Psoas muscle (tissue), 8 donors: ENCODE measurements around the gene IQSEC1. TPM values are rescaled to one million over a fixed set of nuclear protein-coding genes. Genes with fewer than 3 reads are reported as not detected.

ENCODE experiments used
- ATAC-seq, 4 donors: fragments of 200-7000 bp; cut with Tn5 transposase; one replicate each; pipeline ENCODE4 v1.9.1; 2020; ENCODE audit warnings: moderate library complexity in 3 of 4, mild to moderate bottlenecking in 2 of 4
- DNase-seq, 2 donors: peaks; one replicate each; pipeline ENCODE4 v3.0.0-alpha.2; 2020
- H3K27ac ChIP-seq: fragments of 200-600 bp; one replicate; pipeline ENCODE4 v1.8.0; 2022
- H3K27me3 ChIP-seq, 3 donors: fragments of 200-600 bp in 1 of 3; one replicate each; pipeline versions ENCODE4 v1.6.1 to v1.8.0; 2013 to 2022; ENCODE audit warnings: low read length in 2 of 3, mild to moderate bottlenecking in 2 of 3, moderate library complexity in 1 of 3; ENCODE audit not compliant: insufficient read depth in 3 of 3
- H3K36me3 ChIP-seq, 2 donors: fragments of 200-600 bp in 1 of 2; one replicate each; pipeline versions ENCODE4 v1.6.1 to v1.8.0; 2013 to 2022; ENCODE audit warnings: low read depth in 1 of 2, mild to moderate bottlenecking in 1 of 2, moderate library complexity in 1 of 2; ENCODE audit not compliant: insufficient read depth in 1 of 2
- H3K4me1 ChIP-seq: fragments of 200-600 bp; one replicate; pipeline ENCODE4 v1.8.0; 2022
- H3K4me3 ChIP-seq: fragments of 200-600 bp; one replicate; pipeline ENCODE4 v1.8.0; 2022; ENCODE audit warnings: mild to moderate bottlenecking
- H3K9me3 ChIP-seq: fragments of 200-600 bp; one replicate; pipeline ENCODE4 v1.8.0; 2022
- CTCF ChIP-seq: fragments of 200-600 bp; IDR thresholded peaks from one replicate; pipeline ENCODE4 v1.8.0; 2022; ENCODE audit warnings: antibody characterized with exemption
- WGBS, 3 donors: extraction: QIAGEN DNeasy Blood & Tissue Kit; methylation state at CpG; one replicate each; pipeline versions ENCODE4 v1.1.6 to v1.1.7; 2013; 5-methylcytosine and 5-hydroxymethylcytosine counted together
- intact Hi-C, 2 donors: fragments of 100-400 bp; cut with DNase I; formaldehyde crosslinking; loops; one replicate each; pipeline versions ENCODE4 v1.11.0 to v1.14.2; 2022
- polyA plus RNA-seq, 3 donors: library from polyadenylated mRNA; stranded (reverse); fragments of 200-250 nt; gene quantifications; one replicate each; pipeline ENCODE4 v1.2.3, GENCODE V29; 2013
- total RNA-seq, 4 donors: library from RNA; stranded (reverse); fragmentation: NEBNext Ultra II Directional in 2 of 4; extraction: Animal tissue kit (Norgen Biotek cat#: 25700) in 2 of 4; gene quantifications; one replicate each; pipeline versions ENCODE4 v1.2.1 to v1.2.4, GENCODE V29; 2021 to 2023
- donor health status: healthy with polysubstance abuse.
- donor health status: DM: no; HTN: no; CAD: no; lungs with moderate emphysema.
- donor health status: Bipolar disorder and iron deficiency.
- donor health status: healthy.
- donor health status: DM: yes; HTN: yes; CAD: no.
- donor health status: DM: no; HTN: no; CAD: no.
- donor health status: DM: no; HTN: no; CAD: no.
- donor health status: DM: yes; HTN: yes; CAD: no.

IQSEC1 gene
- total and polyA plus RNA-seq, 7 donors, result 8.6 to 45.4 (median 28.0) TPM

- Histone ChIP-seq H3K4me1 (peaks cover 90% of the 10 kb centered on the region), H3K36me3 (no peaks in the 10 kb centered on the region), H3K27ac (peak overlapping the region; percentile 36), H3K9me3 (no peaks in the 10 kb centered on the region), H3K4me3 (no peak overlapping the region), H3K27me3 (no peaks in the 10 kb centered on the region)
- DNase-seq (no peak), ATAC-seq (no peak)
- TF ChIP-seq CTCF, result no peak
- WGBS, 3 donors, result 42 to 49% (median 44%) methylated on average over 3 of the region's 3 CpGs
- intact Hi-C loops, result no loop called here
Measured at GRCh38 chr3:12962292-12962691, 110.9 kb downstream of the IQSEC1 start.

GRCh38 chr3:12961697-12962036 is 111.6 kb downstream of the IQSEC1 start:
- TF ChIP-seq CTCF, result no peak
- H3K9me3 ChIP-seq, result no peaks in the 10 kb centered on the region
- H3K4me1 ChIP-seq, result peaks cover 96% of the 10 kb centered on the region
- intact Hi-C loops, result no loop called here
- WGBS, 3 donors, result 74 to 92% (median 84%) methylated on average over 1 of the region's 1 CpG
- DNase-seq (no peak), ATAC-seq (no peak)
- H3K27me3 ChIP-seq, result no peaks in the 10 kb centered on the region
- no peak overlapping the region for H3K4me3 ChIP-seq
- H3K27ac ChIP-seq, result no peak overlapping the region
- H3K36me3 ChIP-seq, result no peaks in the 10 kb centered on the region

GRCh38 chr3:12961007-12961696 is 112.1 kb downstream of the IQSEC1 start:
- Histone ChIP-seq H3K4me3 (no peak overlapping the region), H3K9me3 (no peaks in the 10 kb centered on the region), H3K4me1 (peaks cover 97% of the 10 kb centered on the region), H3K27me3 (no peaks in the 10 kb centered on the region), H3K36me3 (no peaks in the 10 kb centered on the region), H3K27ac (no peak overlapping the region)
- peak in 1 of 2 donors; percentile 35 for DNase-seq
- intact Hi-C loops, result no loop called here
- no peak for TF ChIP-seq CTCF
- ATAC-seq, result no peak
- WGBS, 3 donors, result 79 to 96% (median 82%) methylated on average over 4 of the region's 4 CpGs

- no peak overlapping the region for H3K4me3 ChIP-seq
- WGBS, 3 donors, result 72 to 87% (median 83%) methylated on average over 3 of the region's 3 CpGs
- no peaks in the 10 kb centered on the region for H3K36me3 ChIP-seq
- peaks cover 99% of the 10 kb centered on the region for H3K4me1 ChIP-seq
- no peak for TF ChIP-seq CTCF
- intact Hi-C loops, result no loop called here
- no peak for DNase-seq
- no peak overlapping the region for H3K27ac ChIP-seq
- H3K27me3 ChIP-seq, result no peaks in the 10 kb centered on the region
- H3K9me3 ChIP-seq, result no peaks in the 10 kb centered on the region
- no peak for ATAC-seq
Measured at GRCh38 chr3:12960497-12960896, 112.7 kb downstream of the IQSEC1 start.

GRCh38 chr3:12959838-12960378 is 113.3 kb downstream of the IQSEC1 start:
- ATAC-seq (no peak), DNase-seq (peak in 1 of 2 donors; percentile 59)
- Histone ChIP-seq H3K36me3 (no peaks in the 10 kb centered on the region), H3K4me3 (peak overlapping the region; percentile 30), H3K27ac (peak overlapping the region; percentile 55), H3K9me3 (no peaks in the 10 kb centered on the region), H3K4me1 (peaks cover 99% of the 10 kb centered on the region), H3K27me3 (no peaks in the 10 kb centered on the region)
- TF ChIP-seq CTCF, result no peak
- intact Hi-C loops, result no loop called here
- WGBS, 3 donors, result 63 to 77% (median 65%) methylated on average over 15 of the region's 15 CpGs
